Activated T-cell treated with anti-CD3 and anti-CD28 coated beads for 24 hours (primary cell): ENCODE measurements around the gene CMTM5.
"Not testable (repeated sequence)": the region's sequence is repeated elsewhere in the genome, so short reads cannot be mapped to it uniquely, and the experiment has no call there.

ENCODE experiments used
- DNase-seq: peaks from one replicate; pipeline ENCODE4 v3.0.0-alpha.2; 2020; ENCODE audit warnings: low read depth

Gene CMTM5

GRCh38 chr14:23379366-23380196, 2.7 kb downstream of the CMTM5 start:
- peak; percentile 52 for DNase-seq

- no peak for DNase-seq
These were observed 3.5 kb downstream of the CMTM5 start for GRCh38 chr14:23380197-23380914.

- DNase-seq = no peak
These were observed 4.1 kb downstream of the CMTM5 start for GRCh38 chr14:23380976-23381375.

- no peak for DNase-seq
These were observed 5.0 kb downstream of the CMTM5 start for GRCh38 chr14:23381871-23382270.

- no peak for DNase-seq
These were observed 5.4 kb downstream of the CMTM5 start for GRCh38 chr14:23382276-23382675.

- no peak for DNase-seq
These were observed 6.0 kb downstream of the CMTM5 start for GRCh38 chr14:23382731-23383440.

GRCh38 chr14:23384364-23385080, 7.7 kb downstream of the CMTM5 start:
- DNase-seq = no peak

GRCh38 chr14:23385244-23385641, 8.4 kb downstream of the CMTM5 start:
- no peak for DNase-seq

- DNase-seq = no peak
These were observed 8.9 kb downstream of the CMTM5 start for GRCh38 chr14:23385642-23386265.

- not testable (repeated sequence) for DNase-seq
These were observed 9.4 kb downstream of the CMTM5 start for GRCh38 chr14:23386266-23386657.

- DNase-seq = no peak
These were observed 10.2 kb downstream of the CMTM5 start for GRCh38 chr14:23386999-23387398.

- no peak for DNase-seq
These were observed 11.4 kb downstream of the CMTM5 start for GRCh38 chr14:23387916-23388882.

GRCh38 chr14:23388996-23389395, 12.2 kb downstream of the CMTM5 start:
- DNase-seq = no peak

GRCh38 chr14:23389396-23389795, 12.6 kb downstream of the CMTM5 start:
- DNase-seq = no peak

- DNase-seq = not testable (repeated sequence)
These were observed 13.0 kb downstream of the CMTM5 start for GRCh38 chr14:23389871-23390270.

GRCh38 chr14:23392613-23393012, 15.8 kb downstream of the CMTM5 start:
- DNase-seq = no peak

GRCh38 chr14:23396126-23396525, 19.3 kb downstream of the CMTM5 start:
- DNase-seq = no peak

GRCh38 chr14:23396781-23397407, 20.0 kb downstream of the CMTM5 start:
- DNase-seq = no peak

- no peak for DNase-seq
These were observed 21.5 kb downstream of the CMTM5 start for GRCh38 chr14:23398348-23398747.

GRCh38 chr14:23399136-23399535, 22.3 kb downstream of the CMTM5 start:
- no peak for DNase-seq
